ENCODE data around the gene C11orf42.

DNA sequence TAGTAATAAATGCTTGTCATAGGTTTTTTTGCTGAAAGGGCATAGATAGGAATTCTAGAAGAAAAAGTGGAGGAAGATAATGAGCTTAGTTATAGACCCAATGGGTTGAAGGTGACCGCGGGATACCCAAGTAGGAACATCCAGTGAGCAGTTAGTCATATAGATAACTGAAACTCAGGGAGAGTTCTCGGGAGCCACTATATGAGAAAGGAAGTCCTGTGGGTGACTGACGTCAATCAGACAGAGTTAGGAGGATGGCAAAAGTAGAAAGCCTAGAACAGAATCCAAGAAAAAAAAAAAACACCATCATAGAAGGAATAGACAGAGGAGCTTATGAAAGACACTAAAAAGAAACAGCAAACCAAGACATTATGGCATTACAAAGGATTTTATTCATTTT lies 31.9 kb downstream of the C11orf42 start:
- TF ChIP-seq CTCF (IDR thresholded peaks at IDR 0.05 in 4 of 5, conservative IDR thresholded peaks at IDR 0.05 in 1 of 5) (no peak), POLR2A (IDR thresholded peaks at IDR 0.05) (no peak)
